ENCODE data around the gene TSPAN14. TPM values are rescaled to one million over a fixed set of nuclear protein-coding genes. Genes with fewer than 3 reads are reported as not detected.
A peak's percentile ranks its signal among the peaks of the same experiment; 100 is the strongest.

TSPAN14 gene
- total RNA-seq, 1 experiment from 2014 or later = 46.8 TPM

- Histone ChIP-seq H3K27ac (ENCODE audit: insufficient read length, low read depth, low read length) (no peak overlapping the region), H2BK15ac (ENCODE audit: low read depth, low read length) (no peak overlapping the region), H3K4me1 (ENCODE audit: insufficient read depth, low read length) (no peaks in the 10 kb centered on the region; the same call in 1 of the 2 replicates), H3T11ph (ENCODE audit: low read length) (no peak overlapping the region), H2AFZ (ENCODE audit: low read length) (no peak overlapping the region), H3K23ac (ENCODE audit: insufficient read length, low read depth, low read length) (no peak overlapping the region), H2BK20ac (ENCODE audit: low read depth, low read length, poor library complexity, severe bottlenecking) (no peak overlapping the region), H3K4ac (ENCODE audit: low read depth, low read length) (no peak overlapping the region), H3K79me2 (ENCODE audit: insufficient read depth, low read length) (peaks cover 4% of the 10 kb centered on the region; the same call in 1 of the 2 replicates), H4K20me1 (ENCODE audit: control insufficient read depth, insufficient read depth, insufficient read length) (no peaks in the 10 kb centered on the region), H2BK120ac (ENCODE audit: low read depth, low read length, poor library complexity, severe bottlenecking) (no peak overlapping the region), H3K18ac (ENCODE audit: insufficient read length, low read depth, low read length) (no peak overlapping the region), H3K79me1 (ENCODE audit: insufficient read depth, low read depth, low read length, poor library complexity, severe bottlenecking) (no peaks in the 10 kb centered on the region), H2AK5ac (ENCODE audit: insufficient read length, low read length) (no peak overlapping the region), H4K91ac (ENCODE audit: insufficient read length, low read depth, low read length) (no peak overlapping the region), H3K56ac (ENCODE audit: insufficient read length, low read depth, low read length) (no peak overlapping the region), H2BK12ac (ENCODE audit: insufficient read length, low read depth, low read length) (no peak overlapping the region), H3K9me3 (ENCODE audit: control insufficient read depth, low read depth, low read length) (no peaks in the 10 kb centered on the region), H3K9ac (ENCODE audit: extremely low read depth, insufficient read length, low read length) (no peak overlapping the region), H3K27me3 (ENCODE audit: insufficient read depth, low read length) (no peaks in the 10 kb centered on the region), H3K4me2 (ENCODE audit: insufficient read depth, insufficient read length, low read length) (no peak overlapping the region), H4K5ac (ENCODE audit: insufficient read length, low read depth, low read length) (no peak overlapping the region), H4K8ac (replicated peaks; ENCODE audit: insufficient read length, low read depth, low read length) (no peak overlapping the region), H2BK5ac (ENCODE audit: insufficient read length, low read length) (no peak overlapping the region), H3K23me2 (ENCODE audit: insufficient read length, low read depth, low read length, poor library complexity, severe bottlenecking) (no peaks in the 10 kb centered on the region), H3K14ac (ENCODE audit: insufficient read depth, low read length) (no peak overlapping the region)
- Mint-ChIP-seq H3K27me3 (ENCODE audit: low read depth) (no peaks in the 10 kb centered on the region; the same call in 1 of the 2 replicates), H3K9me3 (no peaks in the 10 kb centered on the region; a peak in 1 of 5 replicates), H3K4me3 (no peak overlapping the region), H3K4me1 (peaks cover 21 to 26% of the 10 kb centered on the region in 2 experiments), H3K27ac (0 out of 7 replicates have a peak overlapping the region, but pooled peaks of 1 of the 3 experiments have one; percentile 23), H3K36me3 (ENCODE audit: insufficient read depth in 1 of 3, low read depth in 3 of 3) (peaks cover 9 to 47% (median 42%) of the 10 kb centered on the region in 3 experiments; a peak in 5 of 7 replicates)
- TF ChIP-seq CTCF (conservative IDR thresholded peaks at IDR 0.05) = no peak
- WGBS (ENCODE audit: extremely low coverage, insufficient read length, low lambda C conversion rate) = no CpG with 5 or more reads among the region's 8 CpGs
- DNase-seq = no peak
Measured at GRCh38 chr10:80421707-80422536, 32.2 kb upstream of the TSPAN14 start.
